ENCODE data around the gene PCED1B.

- TF ChIP-seq, protein P1, sequence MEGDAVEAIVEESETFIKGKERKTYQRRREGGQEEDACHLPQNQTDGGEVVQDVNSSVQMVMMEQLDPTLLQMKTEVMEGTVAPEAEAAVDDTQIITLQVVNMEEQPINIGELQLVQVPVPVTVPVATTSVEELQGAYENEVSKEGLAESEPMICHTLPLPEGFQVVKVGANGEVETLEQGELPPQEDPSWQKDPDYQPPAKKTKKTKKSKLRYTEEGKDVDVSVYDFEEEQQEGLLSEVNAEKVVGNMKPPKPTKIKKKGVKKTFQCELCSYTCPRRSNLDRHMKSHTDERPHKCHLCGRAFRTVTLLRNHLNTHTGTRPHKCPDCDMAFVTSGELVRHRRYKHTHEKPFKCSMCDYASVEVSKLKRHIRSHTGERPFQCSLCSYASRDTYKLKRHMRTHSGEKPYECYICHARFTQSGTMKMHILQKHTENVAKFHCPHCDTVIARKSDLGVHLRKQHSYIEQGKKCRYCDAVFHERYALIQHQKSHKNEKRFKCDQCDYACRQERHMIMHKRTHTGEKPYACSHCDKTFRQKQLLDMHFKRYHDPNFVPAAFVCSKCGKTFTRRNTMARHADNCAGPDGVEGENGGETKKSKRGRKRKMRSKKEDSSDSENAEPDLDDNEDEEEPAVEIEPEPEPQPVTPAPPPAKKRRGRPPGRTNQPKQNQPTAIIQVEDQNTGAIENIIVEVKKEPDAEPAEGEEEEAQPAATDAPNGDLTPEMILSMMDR (IDR thresholded peaks at IDR 0.05; ENCODE audit: insufficient read depth, low read length, poor library complexity, severe bottlenecking), result no peak
- TF ChIP-seq EZH2phosphoT487 (conservative IDR thresholded peaks at IDR 0.05; ENCODE audit: low read length), result no peak
These were observed 41.7 kb downstream of the PCED1B start for GRCh38 chr12:47121146-47121545.
